Tongue (tissue), 2 donors: Measurements from ENCODE around the gene SLC16A5. TPM values are rescaled to one million over a fixed set of nuclear protein-coding genes. Genes with fewer than 3 reads are reported as not detected.
"Not testable (repeated sequence)": the region's sequence is repeated elsewhere in the genome, so short reads cannot be mapped to it uniquely, and the experiment has no call there.

Source experiments
- DNase-seq: peaks from one replicate; pipeline ENCODE4 v3.0.0-alpha.2; 2015
- total RNA-seq: library from RNA; depleted of rRNA; stranded (reverse); fragments of >200 nt; gene quantifications from one replicate; pipeline ENCODE4 v1.2.3, GENCODE V29; 2014

SLC16A5 gene
- total RNA-seq, 1 donor from 2014 or later: 11.5 TPM

- no peak for DNase-seq
These were observed 22.6 kb downstream of the SLC16A5 start for GRCh38 chr17:75110234-75110937.

- no peak for DNase-seq
These were observed 24.1 kb downstream of the SLC16A5 start for GRCh38 chr17:75111777-75112335.

DNA sequence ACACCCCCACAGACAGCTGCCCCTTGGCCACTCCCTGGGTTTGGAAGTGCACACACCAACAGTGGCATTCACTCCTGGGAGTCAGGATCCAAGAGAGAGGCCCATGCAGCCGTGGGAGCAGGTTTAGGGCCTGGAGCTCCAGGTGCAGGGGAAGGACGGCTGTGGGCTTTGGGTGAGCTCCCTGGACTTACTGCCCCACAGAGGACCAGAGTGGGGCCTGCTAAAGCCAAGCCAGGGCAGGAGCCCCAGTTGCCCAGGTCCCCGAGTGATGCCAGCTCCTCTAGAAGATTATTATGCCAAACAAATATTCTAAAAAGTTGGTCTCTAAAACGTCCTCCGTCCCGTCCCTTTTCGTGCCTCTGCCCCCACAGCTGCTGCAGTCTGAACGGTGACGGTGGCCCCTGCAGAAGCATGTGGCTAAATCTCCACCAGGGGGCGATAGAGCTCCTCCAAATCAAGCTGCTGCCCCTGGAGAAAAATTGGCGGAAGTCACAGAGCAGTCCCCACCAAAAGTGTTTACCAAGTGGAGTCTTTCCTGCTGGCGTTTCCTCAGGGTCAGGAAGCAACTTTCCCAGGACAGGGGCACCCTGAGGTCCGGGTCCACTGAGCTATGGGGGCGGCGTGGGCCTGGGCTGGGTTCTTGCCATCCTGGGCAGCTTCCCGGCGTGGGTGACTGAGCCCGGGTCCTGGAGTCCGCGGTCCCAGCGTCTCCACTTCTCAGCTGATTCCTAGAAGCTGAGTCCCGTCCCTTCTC is 26.2 kb downstream of the SLC16A5 start:
- peak; percentile 97 for DNase-seq

DNA sequence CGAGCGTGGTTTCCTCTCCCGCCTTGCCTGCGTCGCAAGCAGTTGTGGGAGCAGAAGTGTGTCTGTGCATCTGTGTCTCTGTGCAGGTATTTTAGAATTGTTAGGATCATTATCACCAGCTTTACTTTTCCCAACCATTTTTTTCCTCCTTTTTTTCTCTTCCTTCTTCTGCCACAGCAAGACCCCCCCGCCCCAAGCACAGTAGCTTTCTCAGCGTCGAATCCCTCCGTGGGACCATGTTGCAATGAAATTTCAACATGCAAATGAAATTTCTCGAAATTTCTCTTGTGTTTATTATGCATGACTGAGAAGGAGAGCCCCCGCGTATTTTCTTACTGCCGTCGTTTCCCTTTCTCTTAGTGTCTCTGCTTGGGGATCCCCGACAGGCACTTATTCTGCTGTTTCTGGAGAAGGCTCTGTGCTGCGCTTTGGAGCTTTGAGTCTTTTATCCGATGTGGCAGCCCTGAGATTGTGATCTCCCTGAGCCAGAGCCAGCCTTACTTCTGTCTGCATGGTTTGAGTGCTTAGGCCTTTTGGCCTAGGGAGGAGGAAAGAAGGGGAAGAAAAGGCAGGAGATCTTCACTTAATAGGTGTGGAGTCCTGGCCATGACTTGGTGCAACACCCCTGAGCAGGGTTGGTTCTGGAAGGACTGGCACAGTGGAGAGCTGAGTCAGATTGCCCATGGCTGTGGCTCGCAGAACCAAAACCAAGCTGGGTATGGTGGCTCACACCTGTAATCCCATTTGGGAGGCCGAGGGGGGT is 27.0 kb downstream of the SLC16A5 start:
- no peak for DNase-seq

GRCh38 chr17:75115555-75115954 is 27.8 kb downstream of the SLC16A5 start:
- DNase-seq: no peak

DNA sequence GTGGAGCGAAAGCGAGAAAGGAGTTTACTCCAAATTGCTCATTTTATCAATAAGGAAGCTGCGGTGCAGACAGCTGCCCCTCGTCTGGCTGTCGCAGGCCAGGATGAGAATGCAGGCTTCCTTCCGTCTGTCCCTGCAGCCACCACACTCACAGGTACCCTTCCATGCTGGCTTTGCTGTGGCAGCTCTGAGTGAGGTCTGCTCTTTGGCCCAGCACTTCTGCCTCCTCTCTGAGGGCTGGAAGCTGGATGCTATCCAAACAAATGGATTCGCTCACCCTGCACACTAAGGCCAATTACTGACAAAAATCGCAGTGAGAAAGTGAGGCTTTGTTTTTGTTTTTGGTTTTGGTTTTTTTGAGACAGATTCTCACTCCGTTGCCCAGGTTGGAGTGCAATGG is 29.0 kb downstream of the SLC16A5 start:
- no peak for DNase-seq

DNA sequence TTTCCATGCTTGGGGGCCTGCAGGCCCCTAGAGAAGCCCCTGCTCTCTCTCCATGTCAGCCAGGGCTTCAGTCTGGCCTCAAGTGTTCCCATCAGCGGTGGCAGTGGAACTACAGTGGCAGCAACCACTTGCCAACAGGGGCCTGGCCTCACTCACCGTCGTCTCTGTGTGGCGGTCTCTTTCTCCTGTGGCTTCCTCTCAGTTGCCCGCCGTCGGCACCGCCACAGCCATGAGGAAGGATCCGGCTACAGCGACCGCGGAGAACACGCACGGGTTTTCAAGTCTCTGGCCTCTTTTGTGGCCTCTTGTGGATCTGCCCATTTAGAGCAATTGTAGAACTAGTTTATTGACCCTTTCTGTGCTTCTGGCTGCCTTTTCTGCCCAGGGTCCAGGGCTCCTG is 30.6 kb downstream of the SLC16A5 start:
- no peak for DNase-seq

DNA sequence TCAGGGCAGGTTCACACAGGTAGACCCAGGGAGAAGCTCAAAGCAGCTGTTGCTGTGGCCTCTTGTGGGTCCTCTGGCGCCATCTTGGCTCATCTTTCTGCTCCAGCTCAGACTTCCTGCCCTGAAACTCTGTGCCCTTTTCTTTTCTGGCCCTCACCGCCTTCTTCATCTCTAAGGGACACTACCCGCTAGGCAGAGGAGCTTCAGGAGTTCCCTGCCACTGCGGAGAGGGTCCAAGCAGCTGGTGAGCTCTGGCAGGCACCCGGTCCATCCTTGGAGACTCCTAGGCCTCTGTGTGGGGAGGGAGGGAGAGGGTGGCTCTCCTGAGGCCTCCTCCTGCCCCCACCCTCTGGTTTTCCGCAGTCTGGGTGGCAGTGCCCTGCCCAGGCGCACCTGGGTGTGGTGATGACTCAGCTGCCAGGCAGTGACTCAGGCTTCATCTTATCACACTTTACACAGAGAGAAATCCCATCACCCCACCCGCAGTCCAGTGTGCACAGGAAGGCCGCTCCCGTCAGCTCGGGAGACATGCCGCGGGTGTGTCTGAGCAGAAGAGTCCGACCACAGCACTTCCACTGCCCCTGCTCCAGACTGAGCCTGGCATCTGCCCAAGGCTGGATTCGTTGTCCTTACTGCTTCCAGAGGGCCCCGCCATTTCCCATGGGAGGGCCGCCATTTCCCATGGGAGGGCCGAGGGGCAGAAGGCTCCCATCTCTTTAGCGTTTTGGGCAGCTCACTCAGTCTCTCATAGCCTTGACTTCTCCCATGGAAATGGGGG is 36.5 kb downstream of the SLC16A5 start:
- DNase-seq: no peak

DNA sequence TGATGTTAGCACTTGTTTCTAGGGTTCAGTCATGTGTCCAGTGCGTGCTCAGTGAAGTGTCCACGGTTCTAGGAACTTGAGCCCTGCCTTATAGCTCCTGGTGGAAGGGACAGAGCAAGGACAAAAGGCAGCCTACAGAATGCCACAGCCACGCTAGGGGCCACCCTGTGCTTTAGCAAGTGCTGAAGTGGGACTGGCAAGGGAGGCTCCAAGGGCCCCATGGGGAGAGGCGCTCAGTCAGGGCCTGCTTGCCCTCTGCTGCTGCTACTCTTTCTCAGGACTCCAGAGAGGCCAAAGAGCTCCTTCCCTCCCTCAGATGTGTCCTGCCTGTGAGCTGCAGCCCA is 37.0 kb downstream of the SLC16A5 start:
- no peak for DNase-seq

- no peak for DNase-seq
These were observed 38.2 kb downstream of the SLC16A5 start for GRCh38 chr17:75125984-75126383.

GRCh38 chr17:75126954-75127353 is 39.2 kb downstream of the SLC16A5 start:
- no peak for DNase-seq

- DNase-seq: not testable (repeated sequence)
These were observed 40.2 kb downstream of the SLC16A5 start for GRCh38 chr17:75127936-75128335.

DNA sequence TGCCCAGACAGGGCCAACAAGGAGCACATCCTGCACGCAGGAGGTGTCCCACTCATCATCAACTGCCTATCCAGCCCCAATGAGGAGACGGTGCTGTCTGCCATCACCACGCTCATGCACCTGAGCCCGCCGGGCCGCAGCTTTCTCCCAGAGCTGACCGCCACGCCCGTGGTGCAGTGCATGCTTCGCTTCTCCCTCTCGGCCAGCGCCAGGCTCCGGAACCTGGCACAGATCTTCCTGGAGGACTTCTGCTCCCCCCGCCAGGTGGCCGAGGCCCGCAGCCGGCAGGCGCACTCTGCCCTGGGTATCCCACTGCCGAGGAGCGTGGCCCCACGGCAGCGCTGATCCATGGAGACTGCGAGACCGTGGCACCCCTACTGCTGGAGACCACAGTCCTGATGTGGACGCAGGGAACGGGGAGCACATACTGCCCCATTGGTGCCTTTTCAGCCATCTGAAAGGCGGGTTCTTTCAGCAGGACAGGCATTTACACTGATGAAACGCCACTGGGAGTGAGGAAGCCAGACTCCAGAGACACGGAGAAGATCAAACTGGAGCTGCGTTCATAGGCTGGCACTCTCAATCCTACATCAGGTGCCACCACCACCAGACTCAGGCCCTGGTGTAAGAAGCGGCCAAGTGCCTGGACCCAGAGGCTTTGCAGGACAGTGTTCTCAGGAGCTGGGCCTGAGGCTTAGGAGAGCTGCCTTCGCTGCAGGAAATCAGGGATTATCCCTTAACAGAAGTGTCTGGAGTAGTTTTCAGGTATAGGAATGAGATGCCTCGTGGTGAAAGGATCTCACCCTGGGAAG is 41.1 kb downstream of the SLC16A5 start:
- DNase-seq: no peak

DNA sequence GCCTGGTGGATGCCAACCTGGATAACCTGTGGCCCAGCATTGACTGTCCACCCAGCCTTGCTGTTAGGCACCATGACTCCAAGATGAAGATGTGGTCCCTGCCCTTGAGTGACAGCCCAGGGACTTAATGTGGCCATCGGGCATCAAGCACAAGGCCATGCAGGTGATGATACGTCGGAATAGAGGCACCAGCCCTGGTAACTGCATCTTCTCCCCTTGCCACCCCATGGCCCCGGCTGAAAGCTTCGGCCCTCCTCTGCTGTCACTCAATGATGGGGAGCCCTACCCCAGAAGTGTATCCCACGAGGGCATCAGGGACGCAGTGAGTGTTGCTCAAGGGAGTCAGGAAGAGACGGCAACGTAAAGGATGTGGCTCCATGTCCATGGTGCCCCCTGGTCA is 41.8 kb downstream of the SLC16A5 start:
- no peak for DNase-seq

DNA sequence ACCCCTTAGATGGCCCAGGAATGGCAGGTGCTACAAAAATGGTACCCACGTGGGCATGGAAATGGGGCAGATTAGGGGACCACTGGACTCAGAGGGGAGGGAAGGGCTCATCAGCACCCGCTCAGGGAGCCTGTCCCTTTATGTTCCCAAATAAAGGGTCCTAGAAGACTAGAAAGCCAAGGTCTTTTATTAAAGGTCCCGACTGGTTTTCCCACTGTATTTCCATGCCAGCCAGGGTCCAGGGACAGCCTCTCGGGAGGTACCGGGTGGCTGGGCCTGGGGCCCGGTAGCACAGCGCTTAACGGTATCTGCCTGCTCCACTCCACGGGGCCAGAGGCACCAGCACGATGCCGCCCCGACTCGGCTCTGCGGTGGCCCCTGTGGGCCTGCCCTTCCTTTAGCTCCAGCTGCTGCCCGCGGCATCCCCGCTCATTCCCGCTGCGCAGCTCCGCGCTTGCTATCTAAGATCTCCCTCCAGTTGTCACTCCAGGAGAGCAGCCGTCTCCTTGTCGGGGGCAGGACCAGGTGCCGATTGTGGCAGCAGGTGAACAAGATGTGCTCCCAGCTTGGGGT is 42.4 kb downstream of the SLC16A5 start:
- DNase-seq: no peak

DNA sequence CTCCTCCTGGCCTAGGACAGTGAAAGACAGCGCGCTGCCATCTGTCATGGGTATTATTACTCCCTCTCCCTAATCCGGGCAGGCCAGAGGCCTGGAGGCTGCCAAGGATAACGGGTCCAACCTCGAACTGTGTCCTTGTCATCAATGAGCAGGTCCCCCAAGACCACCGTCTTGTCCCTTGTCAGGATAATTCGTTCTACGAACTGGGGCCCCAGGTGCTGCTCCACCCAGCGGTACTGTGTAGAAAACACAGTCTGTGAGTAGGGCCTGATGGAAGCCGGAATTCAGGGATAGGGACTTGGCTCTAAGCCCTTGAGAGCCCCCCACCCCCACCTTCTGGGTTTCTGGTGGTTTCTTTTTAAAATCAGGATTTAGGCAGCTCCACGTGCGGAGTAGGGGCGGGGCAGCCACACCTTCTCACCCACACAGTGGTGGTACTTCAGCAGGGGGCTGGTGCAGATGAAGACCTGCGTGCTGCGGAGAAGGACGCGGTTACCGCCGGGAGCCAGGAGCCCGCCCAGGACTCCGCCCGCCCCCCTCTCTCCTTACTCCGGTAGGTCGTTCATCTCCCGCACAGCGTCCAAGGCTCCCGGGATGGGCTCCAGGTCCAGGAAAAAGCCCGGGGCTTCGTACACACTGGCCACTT is 43.0 kb downstream of the SLC16A5 start:
- DNase-seq: peak; percentile 81

- peak; percentile 91 for DNase-seq
These were observed 43.7 kb downstream of the SLC16A5 start, which contains the start of gene NT5C for GRCh38 chr17:75131278-75132017. TSS of gene NT5C (minus strand) at chr17:75131742. CDS start at chr17:75131707, 35 bp downstream.

DNA sequence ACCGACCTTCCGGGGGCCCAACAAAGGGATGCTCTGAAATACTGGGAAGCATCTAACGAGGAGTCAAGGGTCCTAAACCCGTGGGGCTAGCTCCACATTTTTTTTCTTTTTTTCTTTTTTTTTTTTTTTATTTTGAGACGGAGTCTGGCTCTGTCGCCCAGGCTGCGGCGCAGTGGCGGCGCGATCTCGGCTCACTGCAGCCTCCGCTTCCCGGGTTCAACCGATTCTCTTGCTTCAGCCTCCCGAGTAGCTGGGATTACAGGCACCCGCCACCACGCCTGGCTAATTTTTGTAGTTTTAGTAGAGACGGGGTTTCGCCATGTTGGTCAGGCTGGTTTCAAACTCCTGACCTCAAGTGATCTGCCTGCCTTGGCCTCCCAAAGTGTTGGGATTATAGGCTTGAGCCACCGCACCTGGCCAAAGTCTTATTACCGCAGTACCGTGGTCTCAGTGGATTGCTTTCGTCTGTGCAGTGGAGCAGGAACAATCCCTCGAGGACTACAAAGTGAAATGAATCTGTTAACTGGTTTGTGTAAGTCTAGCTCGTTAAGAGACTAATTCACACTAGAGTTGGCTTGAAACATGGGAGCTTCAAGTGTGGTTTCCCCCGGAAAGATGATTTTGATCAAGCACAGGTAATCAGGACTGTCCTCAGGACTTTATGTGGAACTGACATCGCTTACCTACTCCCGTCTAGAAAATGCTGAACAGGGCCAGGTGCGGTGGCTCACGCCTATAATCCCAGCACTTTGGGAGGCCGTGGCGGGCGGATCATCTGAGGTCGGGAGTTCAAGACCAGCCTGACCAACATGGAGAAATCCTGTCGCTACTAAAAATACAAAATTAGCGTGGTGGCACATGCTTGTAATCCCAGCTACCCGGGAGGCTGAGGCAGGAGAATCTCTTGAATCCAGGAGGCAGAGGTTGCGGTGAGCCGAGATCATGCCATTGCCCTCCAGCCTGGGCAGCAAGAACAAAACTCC is 44.6 kb downstream of the SLC16A5 start:
- not testable (repeated sequence) for DNase-seq
